ENCODE results near the gene TRPM3.

Gene TRPM3

DNA sequence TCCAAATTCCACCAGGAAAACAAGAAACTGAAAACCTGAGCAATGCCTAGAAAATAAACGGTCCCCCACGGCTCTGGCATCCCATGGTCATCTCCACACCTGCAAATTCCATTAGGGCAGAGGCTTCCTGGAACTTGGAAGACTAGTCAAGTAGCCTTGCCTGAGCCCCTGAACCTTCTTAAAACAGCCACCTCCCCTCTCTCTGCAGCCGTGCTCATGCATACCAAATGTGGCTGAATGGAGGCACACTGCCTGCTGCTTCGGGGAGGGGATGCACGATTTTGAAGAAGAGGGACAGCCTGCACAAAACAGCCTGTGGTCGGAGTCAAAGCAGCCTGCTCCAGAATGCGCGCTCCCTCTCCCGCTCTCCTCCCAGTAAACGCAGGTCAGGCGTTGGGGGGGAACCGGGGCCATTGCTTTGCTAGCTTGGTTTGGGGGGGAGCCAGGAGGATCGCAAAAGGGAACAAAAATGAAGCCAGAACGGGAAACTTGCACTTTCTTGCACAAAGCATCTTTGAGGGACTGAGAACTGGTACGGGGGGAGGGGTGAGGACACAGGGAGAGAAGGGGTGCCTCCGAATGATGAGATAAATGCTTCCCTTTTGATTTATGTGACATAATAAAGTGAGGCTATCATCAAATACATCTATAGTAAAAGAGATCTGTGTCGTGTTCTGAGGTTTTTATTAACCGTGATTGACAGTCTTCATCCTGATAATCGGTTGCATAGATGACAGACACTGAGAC lies at the start of gene TRPM3:
Gene TRPM3 (minus strand): TSS at position 347 of the 747 bp plus-strand sequence. CDS start 267 bp downstream, at position 80.
- no peak for ATAC-seq
- TF ChIP-seq ZFP3 (CRISPR knock-in tag; IDR thresholded peaks at IDR 0.05): no peak

DNA sequence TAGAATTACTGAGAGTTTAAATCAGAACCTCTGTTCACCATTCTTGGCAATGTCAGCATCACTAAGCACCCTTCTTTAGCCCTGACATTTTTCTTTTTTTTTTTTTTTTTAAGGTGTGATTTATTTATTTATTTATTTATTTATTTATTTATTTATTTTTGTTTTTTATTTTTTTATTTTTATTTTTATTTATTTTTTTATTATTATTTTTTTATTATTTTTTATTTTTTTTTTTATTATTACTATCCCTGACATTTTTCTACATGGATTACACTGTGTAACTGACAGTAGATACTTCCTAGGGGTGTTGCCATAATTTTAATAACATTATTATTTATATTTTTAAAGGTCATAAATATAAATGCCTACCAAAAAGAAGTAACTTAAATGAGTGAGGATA lies 47.0 kb upstream of the TRPM3 start:
- no peak for ATAC-seq

DNA sequence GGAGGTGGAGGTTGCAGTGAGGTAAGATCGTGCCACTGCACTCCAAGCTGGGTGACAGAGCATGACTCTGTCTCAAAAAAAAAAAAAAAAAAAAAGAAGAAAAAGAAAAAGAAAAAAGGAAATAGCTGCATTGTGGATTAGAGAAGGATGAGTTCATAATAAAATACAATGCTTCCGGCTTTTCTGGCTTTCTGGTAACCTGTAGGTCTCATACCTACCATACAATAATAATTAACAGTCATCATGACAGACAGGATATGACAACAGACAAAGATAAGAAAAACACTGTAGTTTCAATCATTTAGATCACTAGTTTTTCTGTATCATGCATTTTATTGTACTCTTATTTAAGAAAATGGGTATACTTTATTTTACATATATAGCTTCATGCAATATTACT lies 40.7 kb upstream of the TRPM3 start:
- ATAC-seq: no peak
- TF ChIP-seq ZNF8 (CRISPR knock-in tag; IDR thresholded peaks at IDR 0.05): no peak
- no peak for TF ChIP-seq GLIS3 (CRISPR knock-in tag; IDR thresholded peaks at IDR 0.05)

More for the DNA sequence above, 47.0 kb upstream of the TRPM3 start:
- TF ChIP-seq OSR1 (CRISPR knock-in tag; IDR thresholded peaks at IDR 0.05): no peak
- TF ChIP-seq ESRRG (CRISPR knock-in tag; IDR thresholded peaks at IDR 0.05): no peak
- TF ChIP-seq, protein P1, sequence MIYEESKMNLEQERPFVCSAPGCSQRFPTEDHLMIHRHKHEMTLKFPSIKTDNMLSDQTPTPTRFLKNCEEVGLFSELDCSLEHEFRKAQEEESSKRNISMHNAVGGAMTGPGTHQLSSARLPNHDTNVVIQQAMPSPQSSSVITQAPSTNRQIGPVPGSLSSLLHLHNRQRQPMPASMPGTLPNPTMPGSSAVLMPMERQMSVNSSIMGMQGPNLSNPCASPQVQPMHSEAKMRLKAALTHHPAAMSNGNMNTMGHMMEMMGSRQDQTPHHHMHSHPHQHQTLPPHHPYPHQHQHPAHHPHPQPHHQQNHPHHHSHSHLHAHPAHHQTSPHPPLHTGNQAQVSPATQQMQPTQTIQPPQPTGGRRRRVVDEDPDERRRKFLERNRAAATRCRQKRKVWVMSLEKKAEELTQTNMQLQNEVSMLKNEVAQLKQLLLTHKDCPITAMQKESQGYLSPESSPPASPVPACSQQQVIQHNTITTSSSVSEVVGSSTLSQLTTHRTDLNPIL (CRISPR knock-in tag; IDR thresholded peaks at IDR 0.05; ENCODE audit: low read depth): no peak
- no peak for TF ChIP-seq ZNF8 (CRISPR knock-in tag; IDR thresholded peaks at IDR 0.05)
- no peak for TF ChIP-seq ARNTL (CRISPR knock-in tag; IDR thresholded peaks at IDR 0.05; ENCODE audit: borderline replicate concordance, low read depth)
- no peak for TF ChIP-seq GLIS3 (CRISPR knock-in tag; IDR thresholded peaks at IDR 0.05)
- TF ChIP-seq ZFP3 (CRISPR knock-in tag; IDR thresholded peaks at IDR 0.05): no peak
- TF ChIP-seq ZFP30 (CRISPR knock-in tag; IDR thresholded peaks at IDR 0.05): no peak
- TF ChIP-seq ZNF565 (CRISPR knock-in tag; conservative IDR thresholded peaks at IDR 0.05; ENCODE audit: low read depth): no peak
- TF ChIP-seq, protein P2, sequence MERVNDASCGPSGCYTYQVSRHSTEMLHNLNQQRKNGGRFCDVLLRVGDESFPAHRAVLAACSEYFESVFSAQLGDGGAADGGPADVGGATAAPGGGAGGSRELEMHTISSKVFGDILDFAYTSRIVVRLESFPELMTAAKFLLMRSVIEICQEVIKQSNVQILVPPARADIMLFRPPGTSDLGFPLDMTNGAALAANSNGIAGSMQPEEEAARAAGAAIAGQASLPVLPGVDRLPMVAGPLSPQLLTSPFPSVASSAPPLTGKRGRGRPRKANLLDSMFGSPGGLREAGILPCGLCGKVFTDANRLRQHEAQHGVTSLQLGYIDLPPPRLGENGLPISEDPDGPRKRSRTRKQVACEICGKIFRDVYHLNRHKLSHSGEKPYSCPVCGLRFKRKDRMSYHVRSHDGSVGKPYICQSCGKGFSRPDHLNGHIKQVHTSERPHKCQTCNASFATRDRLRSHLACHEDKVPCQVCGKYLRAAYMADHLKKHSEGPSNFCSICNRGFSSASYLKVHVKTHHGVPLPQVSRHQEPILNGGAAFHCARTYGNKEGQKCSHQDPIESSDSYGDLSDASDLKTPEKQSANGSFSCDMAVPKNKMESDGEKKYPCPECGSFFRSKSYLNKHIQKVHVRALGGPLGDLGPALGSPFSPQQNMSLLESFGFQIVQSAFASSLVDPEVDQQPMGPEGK (CRISPR knock-in tag; IDR thresholded peaks at IDR 0.05; ENCODE audit: borderline replicate concordance): no peak
- TF ChIP-seq TOX (CRISPR knock-in tag; IDR thresholded peaks at IDR 0.05; ENCODE audit: borderline replicate concordance): no peak
- no peak for TF ChIP-seq PPARA (CRISPR knock-in tag; IDR thresholded peaks at IDR 0.05; ENCODE audit: borderline replicate concordance)

DNA sequence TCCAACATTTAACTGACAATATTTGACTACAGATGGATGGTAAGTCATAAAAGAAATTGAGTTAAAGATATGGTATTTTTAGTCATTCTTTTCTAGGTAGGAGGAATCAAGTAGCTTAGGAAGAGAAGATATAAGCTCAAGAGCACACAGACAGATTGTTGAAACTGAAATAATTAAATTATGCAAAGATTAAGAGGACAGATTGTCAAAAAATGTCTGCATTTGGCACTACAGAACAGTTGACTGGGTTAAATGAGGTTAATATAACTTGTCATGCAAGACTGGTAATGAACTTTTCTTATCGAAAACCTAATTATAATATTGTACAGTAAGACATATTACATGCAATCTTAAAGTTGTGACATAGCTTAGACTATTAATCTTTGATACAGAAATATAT lies 36.3 kb upstream of the TRPM3 start:
- no peak for ATAC-seq
- no peak for TF ChIP-seq ARNTL (CRISPR knock-in tag; IDR thresholded peaks at IDR 0.05; ENCODE audit: borderline replicate concordance, low read depth)
- TF ChIP-seq ISL1 (CRISPR knock-in tag; IDR thresholded peaks at IDR 0.05): peak; percentile 66
- TF ChIP-seq OSR1 (CRISPR knock-in tag; IDR thresholded peaks at IDR 0.05): no peak

DNA sequence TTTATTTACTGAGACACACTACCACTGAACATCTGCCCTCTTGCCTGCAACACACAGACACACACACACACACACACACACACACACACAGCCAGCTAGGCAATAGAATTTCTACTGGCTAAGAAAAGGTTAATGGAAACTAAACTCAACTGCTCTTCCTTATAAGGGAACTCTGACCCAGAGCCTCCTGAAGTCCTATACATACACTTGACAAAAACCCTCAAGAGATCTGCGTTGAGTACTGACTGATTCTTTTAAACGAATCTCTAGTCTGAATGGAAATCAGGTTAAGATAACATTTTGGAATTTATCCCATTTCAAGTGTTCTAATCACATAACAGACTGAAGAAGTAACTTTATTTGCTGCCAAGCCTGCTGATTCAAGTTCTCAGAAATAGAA lies 25.9 kb upstream of the TRPM3 start:
- no peak for ATAC-seq
- TF ChIP-seq, protein P3, sequence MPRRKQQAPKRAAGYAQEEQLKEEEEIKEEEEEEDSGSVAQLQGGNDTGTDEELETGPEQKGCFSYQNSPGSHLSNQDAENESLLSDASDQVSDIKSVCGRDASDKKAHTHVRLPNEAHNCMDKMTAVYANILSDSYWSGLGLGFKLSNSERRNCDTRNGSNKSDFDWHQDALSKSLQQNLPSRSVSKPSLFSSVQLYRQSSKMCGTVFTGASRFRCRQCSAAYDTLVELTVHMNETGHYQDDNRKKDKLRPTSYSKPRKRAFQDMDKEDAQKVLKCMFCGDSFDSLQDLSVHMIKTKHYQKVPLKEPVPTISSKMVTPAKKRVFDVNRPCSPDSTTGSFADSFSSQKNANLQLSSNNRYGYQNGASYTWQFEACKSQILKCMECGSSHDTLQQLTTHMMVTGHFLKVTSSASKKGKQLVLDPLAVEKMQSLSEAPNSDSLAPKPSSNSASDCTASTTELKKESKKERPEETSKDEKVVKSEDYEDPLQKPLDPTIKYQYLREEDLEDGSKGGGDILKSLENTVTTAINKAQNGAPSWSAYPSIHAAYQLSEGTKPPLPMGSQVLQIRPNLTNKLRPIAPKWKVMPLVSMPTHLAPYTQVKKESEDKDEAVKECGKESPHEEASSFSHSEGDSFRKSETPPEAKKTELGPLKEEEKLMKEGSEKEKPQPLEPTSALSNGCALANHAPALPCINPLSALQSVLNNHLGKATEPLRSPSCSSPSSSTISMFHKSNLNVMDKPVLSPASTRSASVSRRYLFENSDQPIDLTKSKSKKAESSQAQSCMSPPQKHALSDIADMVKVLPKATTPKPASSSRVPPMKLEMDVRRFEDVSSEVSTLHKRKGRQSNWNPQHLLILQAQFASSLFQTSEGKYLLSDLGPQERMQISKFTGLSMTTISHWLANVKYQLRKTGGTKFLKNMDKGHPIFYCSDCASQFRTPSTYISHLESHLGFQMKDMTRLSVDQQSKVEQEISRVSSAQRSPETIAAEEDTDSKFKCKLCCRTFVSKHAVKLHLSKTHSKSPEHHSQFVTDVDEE (CRISPR knock-in tag; IDR thresholded peaks at IDR 0.05): no peak
- TF ChIP-seq TOX (CRISPR knock-in tag; IDR thresholded peaks at IDR 0.05; ENCODE audit: borderline replicate concordance) (no peak), ESRRG (CRISPR knock-in tag; IDR thresholded peaks at IDR 0.05) (no peak), ZFP30 (CRISPR knock-in tag; IDR thresholded peaks at IDR 0.05) (no peak), SNAI2 (CRISPR knock-in tag; IDR thresholded peaks at IDR 0.05) (no peak), ZNF8 (CRISPR knock-in tag; IDR thresholded peaks at IDR 0.05) (no peak), ZNF70 (CRISPR knock-in tag; IDR thresholded peaks at IDR 0.05) (no peak), ZFP3 (CRISPR knock-in tag; IDR thresholded peaks at IDR 0.05) (no peak), TCF4 (CRISPR knock-in tag; IDR thresholded peaks at IDR 0.05; ENCODE audit: borderline replicate concordance) (no peak)
- TF ChIP-seq, protein P4, sequence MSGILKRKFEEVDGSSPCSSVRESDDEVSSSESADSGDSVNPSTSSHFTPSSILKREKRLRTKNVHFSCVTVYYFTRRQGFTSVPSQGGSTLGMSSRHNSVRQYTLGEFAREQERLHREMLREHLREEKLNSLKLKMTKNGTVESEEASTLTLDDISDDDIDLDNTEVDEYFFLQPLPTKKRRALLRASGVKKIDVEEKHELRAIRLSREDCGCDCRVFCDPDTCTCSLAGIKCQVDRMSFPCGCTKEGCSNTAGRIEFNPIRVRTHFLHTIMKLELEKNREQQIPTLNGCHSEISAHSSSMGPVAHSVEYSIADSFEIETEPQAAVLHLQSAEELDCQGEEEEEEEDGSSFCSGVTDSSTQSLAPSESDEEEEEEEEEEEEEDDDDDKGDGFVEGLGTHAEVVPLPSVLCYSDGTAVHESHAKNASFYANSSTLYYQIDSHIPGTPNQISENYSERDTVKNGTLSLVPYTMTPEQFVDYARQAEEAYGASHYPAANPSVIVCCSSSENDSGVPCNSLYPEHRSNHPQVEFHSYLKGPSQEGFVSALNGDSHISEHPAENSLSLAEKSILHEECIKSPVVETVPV (CRISPR knock-in tag; IDR thresholded peaks at IDR 0.05): no peak

Measured in SK-N-SH treated with all-trans-retinoic acid at 6 μM for 48 hours (cell line).